CD1c-positive myeloid dendritic cell (primary cell): ENCODE results near the gene GRM5.
"Not testable (repeated sequence)": the region's sequence is repeated elsewhere in the genome, so short reads cannot be mapped to it uniquely, and the experiment has no call there.

Experiments
- DNase-seq: peaks from one replicate; pipeline ENCODE4 v3.0.0-alpha.2; 2016; ENCODE audit errors: extremely low spot score

Gene GRM5

DNA sequence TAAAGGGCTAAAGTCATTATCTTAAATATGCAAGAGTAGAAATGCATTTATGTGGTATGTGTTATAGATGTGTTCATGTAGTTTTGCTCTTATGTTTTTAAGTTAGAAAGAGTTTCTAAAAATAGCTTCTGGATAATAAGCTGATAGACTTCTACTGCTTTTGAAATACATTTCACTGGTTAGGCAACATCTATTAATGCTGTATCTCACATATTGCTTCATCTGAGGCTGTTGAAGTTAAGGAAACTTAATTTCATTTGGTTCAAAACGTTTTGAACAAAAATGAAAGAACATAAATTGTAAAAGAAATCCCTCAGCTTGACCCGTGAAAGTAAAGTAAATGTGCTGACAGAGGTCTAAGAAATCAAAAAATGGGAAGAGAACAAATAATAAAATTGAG, 564.2 kb downstream of the GRM5 start:
- DNase-seq, result no peak

GRCh38 chr11:88495836-88496235, 569.9 kb downstream of the GRM5 start:
- no peak for DNase-seq

DNA sequence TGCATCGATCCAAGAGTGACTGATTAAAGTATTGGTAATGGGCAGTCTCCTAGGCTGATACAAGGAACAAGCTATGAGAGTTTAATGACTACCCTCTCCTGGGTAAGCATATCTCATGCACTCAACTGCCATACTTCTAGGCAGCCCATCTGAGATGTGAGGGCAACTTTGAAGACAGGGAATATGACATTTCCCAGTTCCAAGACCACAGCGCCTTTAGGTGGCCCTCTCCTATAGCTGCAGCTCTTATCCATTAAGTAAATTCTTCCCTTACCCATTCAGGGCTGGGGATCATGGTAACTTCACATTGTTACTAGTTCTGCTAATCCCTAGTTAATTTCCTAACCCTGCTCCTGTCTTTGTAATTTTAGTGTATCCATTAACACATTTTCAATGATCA, 570.9 kb downstream of the GRM5 start:
- DNase-seq, result no peak

GRCh38 chr11:88491674-88492073, 574.1 kb downstream of the GRM5 start:
- DNase-seq, result no peak

DNA sequence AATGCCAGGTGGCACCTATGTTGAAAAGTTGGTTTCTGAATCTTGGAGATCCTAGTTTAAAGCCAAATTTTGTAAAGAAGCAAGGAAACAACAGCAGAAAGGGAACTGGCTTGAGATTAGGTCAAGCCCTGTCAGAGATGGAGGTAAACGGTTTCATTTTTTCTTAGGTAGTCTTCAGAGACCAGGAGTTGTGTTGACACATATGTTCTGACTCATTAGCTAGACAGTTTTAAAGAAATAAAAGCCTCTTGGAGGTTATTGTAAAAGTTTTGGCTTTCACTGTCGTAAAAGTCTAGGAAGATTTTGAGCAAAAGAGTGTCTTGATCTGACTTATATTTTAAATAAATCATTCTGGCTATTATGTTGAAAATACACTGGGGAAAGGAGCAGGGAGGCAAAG, 576.8 kb downstream of the GRM5 start:
- DNase-seq, result no peak

- no peak for DNase-seq
Observed at GRCh38 chr11:88487646-88488045, 578.1 kb downstream of the GRM5 start.

GRCh38 chr11:88484873-88485621, 580.7 kb downstream of the GRM5 start:
- DNase-seq, result peak; percentile 66

- DNase-seq, result no peak
Observed at GRCh38 chr11:88482871-88483301, 582.9 kb downstream of the GRM5 start.

DNA sequence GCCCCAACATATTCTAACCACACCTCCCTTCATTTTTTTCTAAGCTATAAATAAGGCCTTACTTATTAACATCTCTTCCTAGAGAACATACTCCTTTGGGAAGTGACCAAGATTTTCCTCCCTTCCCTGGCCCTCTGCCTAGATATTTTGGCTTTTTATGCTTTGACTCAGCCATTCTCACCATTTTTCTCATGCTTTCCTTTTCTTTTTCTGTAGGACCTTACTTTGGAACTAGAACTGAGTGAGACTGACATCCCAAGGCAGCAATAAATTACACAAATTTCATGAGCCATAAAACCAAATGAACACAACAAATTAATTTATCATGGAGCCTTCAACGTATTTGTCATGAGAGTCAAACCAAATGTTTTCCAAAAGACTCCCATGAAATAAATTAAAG, 585.6 kb downstream of the GRM5 start:
- no peak for DNase-seq

DNA sequence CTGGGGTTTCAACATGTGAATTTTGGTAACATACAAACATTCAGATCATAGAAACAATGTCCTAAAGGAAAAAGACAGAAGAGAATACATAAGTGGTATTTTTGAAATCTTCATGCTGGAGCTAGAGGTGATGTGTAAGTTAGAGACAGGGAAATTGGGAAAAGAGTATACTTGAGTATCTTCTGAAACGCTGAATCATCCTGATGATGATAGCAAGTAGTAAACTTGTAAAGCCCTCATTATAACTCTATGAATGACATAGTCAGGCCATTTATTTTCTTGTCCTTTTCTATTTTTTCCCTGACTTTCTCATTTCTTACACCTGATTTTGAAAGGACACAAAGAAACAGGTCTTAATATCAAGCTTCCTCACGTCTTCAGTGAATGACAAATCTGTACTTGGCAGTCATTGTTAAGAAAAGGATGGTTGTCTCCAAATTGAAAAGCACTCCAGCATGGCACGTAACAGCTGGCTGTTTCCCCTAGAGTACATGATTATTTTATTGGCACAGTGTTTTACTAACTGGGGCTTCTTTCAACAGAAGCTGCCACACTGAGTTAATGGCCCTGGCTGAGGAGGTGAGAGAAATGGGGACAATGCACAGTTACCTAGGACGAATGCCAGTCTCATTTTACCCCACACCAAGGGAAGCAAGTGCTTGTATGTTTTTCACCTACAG, 587.5 kb downstream of the GRM5 start:
- DNase-seq, result no peak

GRCh38 chr11:88475991-88476418, 589.8 kb downstream of the GRM5 start:
- DNase-seq, result no peak

DNA sequence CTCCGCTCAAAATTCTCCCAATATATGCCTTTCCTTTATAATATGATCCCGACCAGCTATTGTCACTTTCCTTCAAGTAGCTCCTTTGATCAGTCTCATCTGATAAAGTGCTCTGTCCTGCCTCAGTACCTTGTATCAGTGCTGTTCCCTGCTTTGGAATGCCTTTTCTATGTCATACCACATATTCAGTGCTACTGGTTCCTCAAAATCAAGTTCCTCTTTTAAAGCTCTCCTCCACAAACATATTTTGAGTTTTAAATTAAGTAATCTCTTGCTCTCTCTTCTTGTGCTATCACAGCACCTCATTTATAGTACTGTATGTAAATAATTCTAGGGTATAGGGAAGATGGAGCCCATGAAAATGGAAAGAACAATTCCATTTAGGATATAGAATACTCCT, 591.1 kb downstream of the GRM5 start:
- peak; percentile 63 for DNase-seq

DNA sequence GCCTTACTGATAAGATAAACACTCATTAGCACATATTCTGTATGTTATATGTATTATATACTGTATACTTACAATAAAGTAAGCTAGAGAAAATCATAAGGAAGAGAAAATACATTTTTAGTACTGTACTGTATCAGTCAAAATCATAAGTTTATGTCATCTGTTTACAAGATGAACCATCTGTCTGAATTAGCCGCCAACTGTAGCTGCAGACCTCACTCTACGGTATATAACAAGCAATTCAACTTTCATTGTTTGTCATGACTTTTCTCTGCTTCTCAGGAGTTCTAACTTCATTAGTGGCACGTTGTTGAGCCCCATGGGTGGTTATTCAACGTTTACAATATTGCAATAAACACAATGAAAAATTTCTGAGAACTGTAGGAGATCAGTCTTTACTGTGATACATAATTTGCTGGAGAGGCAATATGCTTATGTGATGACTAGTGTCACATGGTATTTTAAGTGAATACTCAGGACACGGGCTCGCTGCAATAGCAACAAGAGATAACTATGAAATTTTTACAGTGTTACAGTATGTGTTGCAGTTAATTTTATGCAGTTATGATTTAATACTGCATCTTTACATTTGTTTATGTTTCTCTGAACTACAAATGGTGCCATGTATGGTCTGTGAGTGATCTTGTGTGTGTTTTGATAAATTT, 596.1 kb downstream of the GRM5 start:
- DNase-seq, result no peak

- no peak for DNase-seq
Observed at GRCh38 chr11:88464528-88464927, 601.3 kb downstream of the GRM5 start.

DNA sequence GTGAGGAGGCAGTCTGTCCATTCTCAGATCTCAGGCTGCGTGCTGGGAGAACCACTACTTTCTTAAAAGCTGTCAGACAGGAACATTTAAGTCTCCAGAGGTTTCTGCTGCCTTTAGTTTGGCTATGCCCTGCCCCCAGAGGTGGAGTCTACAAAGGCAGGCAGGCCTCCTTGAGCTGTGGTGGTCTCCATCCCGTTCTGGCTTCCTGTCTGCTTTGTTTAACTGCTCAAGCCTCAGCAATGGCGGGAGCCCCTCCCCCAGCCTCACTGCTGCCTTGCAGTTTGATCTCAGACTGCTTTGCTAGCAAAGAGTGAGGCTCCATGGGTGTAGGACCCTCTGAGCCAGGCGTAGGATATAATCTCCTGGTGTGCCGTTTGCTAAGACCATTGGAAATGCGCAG, 602.5 kb downstream of the GRM5 start:
- not testable (repeated sequence) for DNase-seq

GRCh38 chr11:88458047-88458446, 607.7 kb downstream of the GRM5 start:
- not testable (repeated sequence) for DNase-seq

- no peak for DNase-seq
Observed at GRCh38 chr11:88455974-88456373, 609.8 kb downstream of the GRM5 start.

GRCh38 chr11:88454881-88455280, 610.9 kb downstream of the GRM5 start:
- no peak for DNase-seq
